Stomach smooth muscle (tissue), 2 donors: ENCODE measurements around the gene SLC34A3.

Source experiments
- H3K27ac ChIP-seq: one replicate; pipeline ENCODE4 v1.7.0; 2013; ENCODE audit warnings: mild to moderate bottlenecking, low read length, inconsistent platforms
- H3K27me3 ChIP-seq, 2 donors: one replicate each; pipeline ENCODE4 v1.7.0; 2013; ENCODE audit warnings: low read length in 2 of 2; ENCODE audit not compliant: insufficient read depth in 2 of 2, control insufficient read depth in 1 of 2
- H3K36me3 ChIP-seq, 2 donors: one replicate each; pipeline ENCODE4 v1.7.0; 2013; ENCODE audit warnings: low read length in 2 of 2; ENCODE audit not compliant: control insufficient read depth in 2 of 2, insufficient read depth in 2 of 2
- H3K4me1 ChIP-seq: one replicate; pipeline ENCODE4 v1.7.0; 2013; ENCODE audit warnings: low read length; ENCODE audit not compliant: control insufficient read depth, insufficient read depth
- H3K4me3 ChIP-seq, 2 donors: one replicate each; pipeline ENCODE4 v1.7.0; 2013; ENCODE audit warnings: low read length in 2 of 2
- H3K9ac ChIP-seq, 2 donors: one replicate each; pipeline ENCODE4 v1.7.0; 2013; ENCODE audit warnings: low read length in 2 of 2, mild to moderate bottlenecking in 1 of 2
- H3K9me3 ChIP-seq, 2 donors: one replicate each; pipeline ENCODE4 v1.7.0; 2013; ENCODE audit warnings: low read length in 2 of 2; ENCODE audit not compliant: control insufficient read depth in 2 of 2
- donor health status: healthy.
- donor health status: Pancreatic carcinoma.

The SLC34A3 gene

DNA sequence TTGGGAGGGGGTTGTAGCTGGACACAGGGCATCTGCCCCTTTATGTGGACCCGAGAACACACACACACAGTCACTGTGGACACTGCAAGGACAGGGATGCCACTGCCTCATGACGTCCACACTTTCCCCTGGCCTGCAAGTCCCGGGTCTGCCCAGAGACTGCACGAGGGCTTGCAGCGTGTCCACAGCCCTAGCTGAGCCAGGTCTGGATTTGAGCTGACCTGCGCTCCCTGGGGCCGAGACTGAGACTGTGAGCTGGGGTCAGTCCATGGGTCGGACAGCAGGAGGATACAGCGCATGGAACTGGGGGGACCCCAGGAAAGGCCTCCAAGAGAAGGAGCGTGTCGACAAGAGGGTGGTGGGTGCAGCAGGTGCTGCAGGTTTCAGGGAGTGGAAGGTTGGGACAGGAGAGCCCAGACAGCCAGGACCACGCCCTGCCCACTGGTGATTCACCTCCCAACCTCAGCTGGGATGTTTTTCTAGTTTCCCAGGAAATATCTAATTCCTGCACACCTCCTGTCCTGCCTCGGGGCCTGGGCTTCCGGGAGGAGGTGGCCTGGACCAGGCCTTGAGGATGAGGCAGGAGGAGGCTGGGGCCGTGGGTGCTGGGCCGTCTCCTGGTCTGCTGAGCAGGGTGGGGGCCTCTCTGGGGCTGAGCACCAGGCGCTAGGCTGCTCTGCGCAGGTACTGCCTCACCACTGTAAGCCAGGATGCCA lies 4.2 kb upstream of the SLC34A3 start:
- H3K27ac ChIP-seq: no peak overlapping the region
- H3K27me3 ChIP-seq: peaks cover 27 to 37% of the 10 kb centered on the region in 2 donors
- peaks cover 22% of the 10 kb centered on the region for H3K4me1 ChIP-seq
- no peaks in the 10 kb centered on the region for H3K9me3 ChIP-seq
- H3K9ac ChIP-seq: no peak overlapping the region
- H3K4me3 ChIP-seq: no peak overlapping the region
- no peaks in the 10 kb centered on the region for H3K36me3 ChIP-seq

DNA sequence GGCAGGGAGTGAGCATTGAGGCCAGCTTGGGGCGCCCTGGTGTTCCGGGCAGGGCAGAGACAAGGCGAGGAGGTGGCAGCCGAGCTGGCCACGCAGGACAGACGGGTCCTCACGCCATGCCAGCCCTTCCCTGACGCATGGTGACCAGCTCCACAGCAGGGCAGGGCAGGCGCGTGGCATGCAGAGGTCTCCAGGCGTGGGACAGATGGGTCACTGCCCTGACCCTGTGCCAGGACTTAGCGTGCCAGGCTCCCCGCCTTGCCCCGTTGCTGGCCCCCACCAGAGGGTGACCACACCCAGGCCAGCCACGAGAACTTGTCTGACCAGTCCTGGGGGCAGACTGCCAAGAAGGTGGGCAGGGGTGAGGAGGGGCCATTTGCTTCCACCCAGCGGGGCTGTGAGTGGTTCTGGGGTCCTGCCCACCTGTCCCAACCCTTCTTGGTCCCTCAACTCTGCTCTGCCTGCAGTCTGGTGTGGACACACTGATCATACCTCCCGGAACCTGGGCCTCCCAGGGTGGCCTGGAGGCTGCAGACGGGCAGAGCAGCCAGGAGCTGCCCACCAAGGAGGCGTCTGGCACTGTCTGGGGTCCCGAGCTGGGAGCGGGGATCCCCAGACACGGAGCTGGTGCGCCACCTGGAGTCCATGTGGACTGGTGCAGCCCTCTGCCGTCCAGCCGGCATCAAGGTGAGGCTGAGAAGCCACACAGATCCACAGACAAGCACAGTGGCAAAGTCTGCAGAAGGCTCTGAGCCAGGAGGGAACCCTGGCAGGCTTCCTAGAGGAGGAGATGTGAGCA lies 3.4 kb upstream of the SLC34A3 start, which contains the start of gene RNF224:
RNF224 (plus strand) TSS at position 449 of the 799 bp plus-strand sequence. CDS start 834 bp downstream, outside the sequence.
- H3K27ac ChIP-seq: no peak within 1 kb of the TSS
- peaks cover 34 to 44% of the 10 kb centered on the region in 2 donors for H3K27me3 ChIP-seq
- no peaks in the 10 kb centered on the region for H3K36me3 ChIP-seq
- no peaks in the 10 kb centered on the region for H3K9me3 ChIP-seq
- H3K9ac ChIP-seq: no peak within 1 kb of the TSS
- peaks cover 19% of the 10 kb centered on the region for H3K4me1 ChIP-seq
- no peak within 1 kb of the TSS for H3K4me3 ChIP-seq

DNA sequence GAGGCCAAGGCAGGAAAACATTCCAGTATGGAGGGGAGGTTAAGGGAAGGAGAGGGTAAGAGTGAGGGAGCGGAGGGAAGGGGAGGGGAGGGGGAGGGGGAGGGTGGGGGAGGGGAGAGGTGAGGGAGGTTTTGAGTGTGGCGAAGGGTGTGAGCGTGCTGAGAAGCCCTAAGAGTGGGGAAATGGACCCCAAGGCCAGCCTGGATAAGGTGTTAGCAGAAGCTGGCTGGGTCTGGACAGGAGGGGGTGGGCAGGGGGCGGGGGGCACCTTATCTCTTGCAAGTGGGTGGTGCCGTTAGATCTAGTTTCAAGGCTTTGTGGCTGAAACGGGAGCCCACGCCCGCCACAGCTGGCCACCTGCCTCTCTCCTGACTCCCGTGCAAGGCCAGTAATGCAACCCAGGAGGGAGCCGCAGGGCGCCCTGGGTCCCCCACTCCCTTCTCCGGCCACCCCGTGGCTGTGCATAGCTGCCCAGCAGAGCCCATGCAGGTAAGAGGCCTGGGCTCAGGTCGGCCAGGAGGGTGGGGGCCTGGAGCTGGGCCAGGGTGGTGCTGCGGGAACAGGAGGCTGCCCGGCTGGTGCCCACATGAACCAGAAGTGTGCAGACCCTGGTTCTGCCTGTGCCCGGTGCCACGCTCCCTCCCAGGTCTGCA lies 2.7 kb upstream of the SLC34A3 start:
- no peak overlapping the region for H3K4me3 ChIP-seq
- H3K27ac ChIP-seq: no peak overlapping the region
- H3K9ac ChIP-seq: no peak overlapping the region
- H3K27me3 ChIP-seq: peaks cover 35 to 49% of the 10 kb centered on the region in 2 donors
- H3K4me1 ChIP-seq: peaks cover 13% of the 10 kb centered on the region
- H3K9me3 ChIP-seq: no peaks in the 10 kb centered on the region
- H3K36me3 ChIP-seq: no peaks in the 10 kb centered on the region

DNA sequence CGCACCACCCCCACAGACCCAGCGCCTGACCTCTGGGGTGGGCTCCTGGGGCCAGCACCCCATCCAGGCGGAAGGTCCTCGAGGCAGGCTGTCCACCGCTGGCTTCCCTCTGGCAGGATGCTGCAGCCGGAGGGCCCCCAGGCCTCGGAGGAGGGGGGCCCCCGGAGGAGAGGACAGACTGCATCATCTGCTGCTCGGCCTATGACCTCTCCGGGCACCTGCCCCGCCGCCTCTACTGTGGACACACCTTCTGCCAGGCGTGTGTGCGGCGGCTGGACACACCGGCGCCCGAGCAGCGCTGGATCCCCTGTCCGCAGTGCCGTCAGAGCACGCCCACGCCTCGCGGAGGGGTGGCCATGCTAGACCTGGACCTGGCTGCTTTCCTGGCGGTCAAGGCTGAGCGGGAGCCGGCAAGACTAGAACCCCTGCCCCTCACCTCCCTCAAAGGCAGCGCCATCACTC lies 2.2 kb upstream of the SLC34A3 start:
- Histone ChIP-seq H3K27me3 (peaks cover 38 to 49% of the 10 kb centered on the region in 2 donors), H3K4me3 (no peak overlapping the region), H3K9me3 (no peaks in the 10 kb centered on the region), H3K4me1 (peaks cover 10% of the 10 kb centered on the region), H3K36me3 (no peaks in the 10 kb centered on the region), H3K27ac (no peak overlapping the region), H3K9ac (no peak overlapping the region)

DNA sequence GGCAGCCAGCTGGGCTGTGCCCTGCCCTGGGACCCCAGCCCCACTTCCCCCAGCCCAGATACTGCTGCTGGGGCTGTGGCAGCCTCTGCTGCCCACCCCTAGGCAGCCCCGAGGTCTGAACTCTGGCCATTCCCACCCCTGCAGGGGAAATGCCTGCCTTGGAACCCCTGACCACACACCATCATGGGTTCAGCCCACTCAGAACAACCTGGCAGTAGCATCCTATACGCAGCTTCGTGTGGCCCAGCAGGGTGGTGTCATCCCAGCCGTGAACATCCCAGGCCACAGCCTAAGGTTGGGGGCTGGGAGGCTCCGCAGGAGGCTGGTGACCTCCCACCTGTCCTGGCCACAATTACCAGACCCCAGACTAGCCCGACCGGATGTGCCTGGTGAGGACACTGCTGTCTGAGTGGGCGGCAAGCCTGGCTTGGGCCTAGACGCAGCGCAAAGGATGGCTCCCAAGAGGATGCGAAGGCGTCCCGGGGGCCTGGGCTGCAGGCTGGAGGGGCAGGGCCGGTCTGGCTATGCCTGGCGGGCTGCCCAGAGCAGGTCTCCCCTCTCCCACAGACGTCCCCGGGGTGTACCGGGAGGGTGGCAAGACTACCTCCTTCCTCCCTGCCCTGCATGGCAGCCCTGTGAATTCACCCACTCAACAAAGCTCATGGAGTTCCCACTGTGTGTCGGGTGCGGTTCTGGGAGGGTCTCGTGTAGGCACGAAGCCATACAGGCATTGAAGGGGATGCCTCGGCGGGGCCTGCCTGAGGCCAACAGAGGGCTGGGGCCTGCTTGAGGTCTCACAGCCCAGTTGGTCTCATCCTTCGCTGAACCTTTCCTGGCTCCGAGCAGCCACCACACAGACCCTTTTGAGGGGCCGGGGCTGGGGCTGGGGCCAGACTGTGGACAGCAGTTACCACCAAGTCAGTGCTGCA lies 1.5 kb upstream of the SLC34A3 start:
- H3K4me1 ChIP-seq: peaks cover 4% of the 10 kb centered on the region
- peaks cover 40 to 51% of the 10 kb centered on the region in 2 donors for H3K27me3 ChIP-seq
- H3K4me3 ChIP-seq: no peak overlapping the region
- H3K9ac ChIP-seq: no peak overlapping the region
- no peaks in the 10 kb centered on the region for H3K36me3 ChIP-seq
- no peak overlapping the region for H3K27ac ChIP-seq
- H3K9me3 ChIP-seq: no peaks in the 10 kb centered on the region

DNA sequence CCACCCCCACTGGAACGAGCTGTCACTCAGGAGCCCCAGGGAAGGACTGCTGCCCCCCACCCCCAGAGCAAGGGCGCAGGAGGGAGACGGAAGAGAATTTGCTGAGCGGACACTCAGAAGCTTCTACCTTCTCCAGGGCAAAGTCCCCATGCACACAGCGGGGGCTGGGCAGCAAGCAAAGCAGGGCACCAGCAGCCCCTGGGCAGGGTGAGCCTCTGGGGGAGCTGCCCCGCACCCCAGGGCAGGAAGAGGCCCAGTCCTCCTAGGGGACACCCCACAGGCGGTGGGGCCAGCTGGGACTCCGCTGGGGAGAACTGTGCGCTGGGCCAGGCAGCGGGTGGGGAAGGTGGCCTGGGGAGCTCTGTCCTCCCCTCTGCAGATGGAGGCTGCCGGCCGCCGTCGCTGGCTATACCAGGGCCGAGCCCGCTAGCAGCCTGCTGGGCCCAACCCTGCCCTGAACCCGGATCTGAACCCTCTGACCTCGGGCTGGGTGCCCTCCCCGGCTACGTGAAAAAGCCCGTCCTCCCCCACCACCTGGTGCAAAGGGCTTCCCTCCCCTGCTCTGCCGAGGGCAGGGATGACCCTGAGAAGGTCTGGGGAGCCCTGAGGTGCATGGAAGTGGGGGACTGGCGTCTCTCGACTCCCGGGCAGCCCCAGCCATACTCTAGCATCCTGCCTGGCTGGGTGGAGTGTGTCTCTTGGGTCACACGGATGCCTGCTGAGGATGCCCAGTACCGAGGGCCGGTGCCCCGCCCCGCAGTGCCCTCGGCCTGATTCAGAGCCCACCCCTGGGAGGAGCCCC lies 597 bp upstream of the SLC34A3 start:
- no peaks in the 10 kb centered on the region for H3K36me3 ChIP-seq
- no peak overlapping the region for H3K27ac ChIP-seq
- no peak overlapping the region for H3K9ac ChIP-seq
- no peaks in the 10 kb centered on the region for H3K9me3 ChIP-seq
- peaks cover 46 to 57% of the 10 kb centered on the region in 2 donors for H3K27me3 ChIP-seq
- H3K4me1 ChIP-seq: peaks cover 4% of the 10 kb centered on the region
- H3K4me3 ChIP-seq: no peak overlapping the region

DNA sequence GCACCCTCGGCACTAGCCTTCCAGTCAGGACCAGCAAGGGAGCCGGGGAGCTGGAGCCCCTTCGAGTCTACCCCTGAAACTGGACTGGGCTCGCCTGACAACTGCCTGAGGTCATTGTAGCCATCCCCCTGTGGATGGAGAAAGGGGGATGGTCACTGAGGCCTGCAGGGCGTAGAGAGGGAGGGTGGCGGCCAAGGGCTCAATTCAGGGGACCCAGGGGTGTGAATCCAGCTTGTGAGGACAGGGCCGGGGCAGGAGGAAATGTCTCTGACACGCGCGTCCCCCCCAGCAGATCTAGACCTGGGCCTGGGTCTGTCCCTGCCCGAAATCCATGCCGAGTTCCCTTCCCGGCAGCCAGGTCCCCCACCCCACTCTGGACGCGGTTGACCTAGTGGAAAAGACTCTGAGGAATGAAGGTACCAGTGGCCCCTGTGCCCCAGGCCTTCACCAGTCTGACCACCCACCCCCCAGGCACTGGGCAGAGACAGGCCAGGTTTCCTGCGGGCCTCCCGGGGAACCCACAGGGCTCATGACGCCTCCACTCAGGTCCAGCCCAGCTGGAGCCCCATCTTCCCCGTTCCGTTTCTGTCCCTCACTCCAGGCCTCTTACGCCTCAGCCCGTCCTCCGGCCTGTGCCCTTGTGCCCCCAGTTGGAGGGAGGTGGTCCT lies 805 bp downstream of the SLC34A3 start:
- Histone ChIP-seq H3K27me3 (peaks cover 50 to 57% of the 10 kb centered on the region in 2 donors), H3K4me1 (peaks cover 13% of the 10 kb centered on the region), H3K9ac (no peak overlapping the region), H3K9me3 (no peaks in the 10 kb centered on the region), H3K27ac (no peak overlapping the region), H3K36me3 (no peaks in the 10 kb centered on the region), H3K4me3 (no peak overlapping the region)

DNA sequence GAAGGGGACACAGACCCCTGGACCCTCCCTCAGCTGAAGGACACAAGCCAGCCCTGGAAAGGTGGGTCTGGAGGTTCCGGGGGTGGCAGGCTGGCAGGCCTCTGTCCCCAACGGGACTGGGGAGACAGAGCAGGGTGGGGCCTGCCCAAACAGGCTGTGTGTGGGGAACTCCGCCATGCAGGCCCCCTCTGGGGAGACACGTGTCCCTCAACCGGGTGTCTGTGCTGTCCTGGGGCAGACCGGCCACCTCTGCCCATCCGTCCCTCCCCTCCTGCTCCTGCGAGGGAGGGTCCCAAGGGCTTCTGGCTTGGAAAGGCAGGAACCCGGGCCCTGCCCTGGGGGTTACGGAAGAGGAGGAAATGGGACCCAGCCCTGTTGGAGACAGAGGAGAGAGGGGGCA lies 1.4 kb downstream of the SLC34A3 start:
- Histone ChIP-seq H3K36me3 (no peaks in the 10 kb centered on the region), H3K9ac (no peak overlapping the region), H3K27ac (no peak overlapping the region), H3K4me3 (no peak overlapping the region), H3K27me3 (peaks cover 48 to 57% of the 10 kb centered on the region in 2 donors), H3K9me3 (no peaks in the 10 kb centered on the region), H3K4me1 (peaks cover 19% of the 10 kb centered on the region)

DNA sequence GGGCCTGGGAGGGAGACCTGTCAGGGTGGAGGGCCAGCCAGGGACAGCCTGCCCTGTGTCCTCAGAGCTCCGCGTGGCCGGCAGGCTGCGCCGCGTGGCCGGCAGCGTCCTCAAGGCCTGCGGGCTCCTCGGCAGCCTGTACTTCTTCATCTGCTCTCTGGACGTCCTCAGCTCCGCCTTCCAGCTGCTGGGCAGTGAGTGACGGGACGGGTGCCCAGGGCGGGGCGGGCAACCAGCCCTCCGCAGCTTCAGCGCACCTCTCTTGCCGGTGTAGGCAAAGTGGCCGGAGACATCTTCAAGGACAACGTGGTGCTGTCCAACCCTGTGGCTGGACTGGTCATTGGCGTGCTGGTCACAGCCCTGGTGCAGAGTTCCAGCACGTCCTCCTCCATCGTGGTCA lies 1.8 kb downstream of the SLC34A3 start:
- Histone ChIP-seq H3K9me3 (no peaks in the 10 kb centered on the region), H3K27me3 (peaks cover 44 to 55% of the 10 kb centered on the region in 2 donors), H3K4me1 (peaks cover 21% of the 10 kb centered on the region), H3K9ac (no peak overlapping the region), H3K27ac (no peak overlapping the region), H3K36me3 (no peaks in the 10 kb centered on the region), H3K4me3 (no peak overlapping the region)
